ENCODE data around the gene CXCR6.
A peak's percentile ranks its signal among the peaks of the same experiment; 100 is the strongest.

The CXCR6 gene

GRCh38 chr3:45922950-45923590, 20.2 kb upstream of the CXCR6 start:
- no peak for DNase-seq

- DNase-seq = no peak
These were observed 19.5 kb upstream of the CXCR6 start for GRCh38 chr3:45923755-45924154.

DNA sequence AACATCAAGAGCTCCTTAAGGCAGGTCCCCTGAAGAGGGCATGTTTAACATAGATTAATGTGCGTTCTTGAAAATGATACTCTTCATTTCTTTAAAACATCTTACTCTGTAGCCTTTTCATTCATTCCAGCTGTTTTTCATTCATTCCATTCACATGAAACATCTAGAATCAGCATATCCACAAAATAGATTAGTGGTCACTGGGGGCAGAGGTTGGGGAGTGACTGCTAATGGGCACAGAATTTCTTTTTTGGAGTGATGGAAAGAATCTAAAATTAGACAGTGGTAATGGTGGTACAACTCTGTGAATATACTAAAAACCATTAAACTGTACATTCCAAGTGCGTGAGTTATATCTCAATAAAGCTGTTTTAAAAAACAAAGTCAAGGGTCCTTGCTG, 15.4 kb upstream of the CXCR6 start:
- no peak for DNase-seq

- DNase-seq = peak; percentile 61 to 77 (median 69)
These were observed 14.1 kb upstream of the CXCR6 start for GRCh38 chr3:45929042-45929679.

DNA sequence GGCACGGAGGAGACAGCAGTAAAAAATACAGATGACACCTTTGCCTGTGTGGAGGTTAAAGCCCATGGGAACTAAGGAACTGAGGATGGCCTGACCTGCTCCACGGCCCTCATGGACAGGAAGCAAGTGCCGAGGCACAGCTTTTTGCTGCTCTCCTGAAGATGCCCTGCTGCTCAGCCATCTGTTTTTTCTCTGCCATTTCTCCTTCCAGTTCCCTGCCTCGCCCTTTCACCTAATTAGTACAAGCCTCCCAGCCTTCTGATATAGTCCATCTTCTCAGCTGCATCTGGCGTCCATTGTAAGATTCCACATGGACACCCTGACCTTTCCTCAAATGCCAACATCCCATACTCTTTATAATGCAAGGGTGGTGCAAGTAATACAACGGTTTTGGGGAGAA, 11.8 kb upstream of the CXCR6 start:
- no peak for DNase-seq

- DNase-seq = peak; percentile 71 to 88 (median 86)
These were observed 11.2 kb upstream of the CXCR6 start for GRCh38 chr3:45932112-45932511.

DNA sequence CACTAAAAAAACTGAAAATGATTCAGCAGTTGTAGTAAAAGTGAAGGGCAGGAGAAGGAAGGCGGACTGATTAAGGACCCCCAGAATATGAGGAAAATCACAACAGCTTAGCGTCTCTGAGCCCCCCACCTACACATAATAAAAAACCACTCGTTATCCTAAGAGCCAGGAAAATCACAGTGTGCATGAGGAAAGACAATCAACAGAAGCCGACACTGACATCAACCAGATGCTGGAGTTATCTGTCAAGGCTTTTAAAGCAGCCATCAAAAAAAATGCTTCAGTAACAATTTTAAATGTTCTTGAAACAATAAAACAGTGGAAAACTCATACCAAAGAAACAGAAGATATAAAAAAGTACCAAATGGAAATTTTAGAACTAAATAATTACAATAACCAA, 9.7 kb upstream of the CXCR6 start:
- DNase-seq = no peak

GRCh38 chr3:45936261-45936660, 7.0 kb upstream of the CXCR6 start:
- no peak for DNase-seq

DNA sequence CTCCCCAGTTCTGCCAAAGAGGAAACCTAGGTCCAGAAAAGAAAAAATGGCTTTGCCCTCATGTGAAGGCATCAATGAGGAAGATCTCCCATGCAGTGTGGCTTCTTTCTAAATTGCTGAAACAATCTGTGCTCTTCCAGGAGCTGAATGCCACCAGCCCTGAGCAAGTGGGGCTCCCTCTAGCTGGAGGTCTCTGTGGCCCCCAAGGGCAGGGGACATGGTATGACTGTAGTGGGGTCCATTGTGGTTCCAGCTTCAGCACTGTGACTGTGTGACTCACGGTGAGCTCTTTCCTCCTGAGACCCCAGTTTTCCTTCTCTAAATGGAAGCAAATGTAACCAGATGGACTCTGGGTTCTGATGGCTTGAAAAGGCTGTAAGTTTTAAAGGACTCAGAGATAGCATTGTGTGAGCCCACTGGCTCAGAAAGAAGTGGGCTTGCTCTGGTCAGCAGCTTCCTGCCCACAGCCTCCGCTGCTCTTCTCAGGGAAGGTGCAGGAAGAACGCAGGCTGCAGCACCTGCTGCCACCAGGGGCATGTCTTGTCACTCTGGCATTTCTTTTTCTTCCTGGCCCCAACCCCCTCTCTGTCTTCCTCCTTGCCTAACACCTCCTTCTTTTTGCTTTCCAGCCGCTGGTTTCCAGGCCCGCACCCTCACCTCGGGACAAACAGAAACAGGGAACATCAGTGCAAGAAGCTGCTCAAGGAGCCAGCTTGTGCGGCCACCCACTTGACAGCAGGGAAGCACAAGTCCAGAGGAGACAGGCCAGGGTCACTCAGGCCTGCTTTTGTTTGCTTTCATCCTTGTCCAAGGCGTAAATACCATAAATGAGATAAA, 5.8 kb upstream of the CXCR6 start:
- no peak for DNase-seq

DNA sequence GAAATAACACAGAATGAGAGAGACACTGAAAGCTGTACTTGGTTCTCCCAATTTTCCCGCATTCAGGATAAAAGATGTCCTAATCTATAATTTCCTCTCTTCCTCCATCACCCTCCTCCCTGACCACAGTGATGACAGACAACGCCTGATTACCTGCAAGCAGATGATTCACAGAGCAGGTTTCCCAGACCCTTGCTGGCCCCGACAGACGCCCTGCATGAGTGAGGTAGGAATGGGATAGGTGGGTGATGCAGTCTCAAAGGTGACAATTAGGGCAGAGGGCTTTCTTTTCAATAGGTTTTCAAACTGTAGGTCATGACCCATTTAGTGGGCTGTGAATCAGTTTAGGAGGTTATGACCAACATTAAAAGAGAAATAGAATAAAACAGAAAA, 5.2 kb upstream of the CXCR6 start:
- no peak for DNase-seq

- peak; percentile 93 to 95 (median 94) for DNase-seq
These were observed 4.4 kb upstream of the CXCR6 start for GRCh38 chr3:45938864-45939263.

DNA sequence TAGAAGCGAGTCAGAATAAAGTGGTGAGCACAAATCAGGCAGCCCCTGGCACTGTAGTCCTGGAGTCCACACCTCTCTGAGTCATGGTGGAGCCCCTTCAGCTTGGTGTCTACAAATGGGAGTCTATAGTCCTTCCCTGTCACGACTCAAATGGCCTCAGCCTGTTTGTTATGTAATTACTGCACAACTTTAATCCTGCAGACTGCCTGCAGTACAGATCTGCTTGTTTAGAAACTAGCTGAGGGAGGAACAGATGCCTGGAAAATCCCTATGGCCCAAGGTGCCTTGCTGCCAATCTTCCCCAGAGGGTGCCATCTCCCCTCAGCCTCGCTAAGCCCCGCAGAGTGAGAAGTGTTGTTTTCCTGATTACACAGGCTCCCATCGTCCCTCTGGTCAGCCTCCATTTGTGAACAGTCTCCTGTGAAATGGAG, 3.9 kb upstream of the CXCR6 start:
- DNase-seq = peak in 2 of 4 experiments; percentile 2 to 7

GRCh38 chr3:45940004-45940780, 3.1 kb upstream of the CXCR6 start:
- no peak for DNase-seq

DNA sequence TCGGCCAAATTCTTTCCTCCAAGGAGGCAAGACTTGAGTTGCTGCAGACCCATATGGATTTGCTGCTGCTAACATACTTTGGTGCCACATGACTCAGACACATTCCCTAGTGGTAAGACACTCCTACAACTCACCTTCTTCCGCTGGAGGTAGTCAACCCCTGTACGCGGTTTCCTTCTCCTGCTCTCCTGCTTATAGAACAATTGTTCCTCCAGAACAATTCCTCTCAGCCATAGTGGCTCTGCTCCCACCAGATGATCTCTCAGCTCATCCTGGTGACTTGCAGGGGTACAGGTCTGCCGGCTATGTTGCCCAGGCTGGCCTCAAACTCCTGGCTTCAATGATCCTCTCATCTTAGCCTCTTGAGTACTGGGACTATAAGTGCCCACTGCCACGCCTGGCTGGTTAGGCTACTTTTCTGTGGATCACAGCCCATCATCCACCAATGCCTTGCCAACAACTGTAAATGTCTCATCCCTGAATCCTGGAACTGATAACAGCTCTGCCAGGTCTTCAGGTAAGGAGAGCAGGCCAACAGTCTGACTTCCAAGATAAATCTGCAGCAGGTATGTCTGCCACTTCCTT, 2.4 kb upstream of the CXCR6 start:
- DNase-seq = no peak

DNA sequence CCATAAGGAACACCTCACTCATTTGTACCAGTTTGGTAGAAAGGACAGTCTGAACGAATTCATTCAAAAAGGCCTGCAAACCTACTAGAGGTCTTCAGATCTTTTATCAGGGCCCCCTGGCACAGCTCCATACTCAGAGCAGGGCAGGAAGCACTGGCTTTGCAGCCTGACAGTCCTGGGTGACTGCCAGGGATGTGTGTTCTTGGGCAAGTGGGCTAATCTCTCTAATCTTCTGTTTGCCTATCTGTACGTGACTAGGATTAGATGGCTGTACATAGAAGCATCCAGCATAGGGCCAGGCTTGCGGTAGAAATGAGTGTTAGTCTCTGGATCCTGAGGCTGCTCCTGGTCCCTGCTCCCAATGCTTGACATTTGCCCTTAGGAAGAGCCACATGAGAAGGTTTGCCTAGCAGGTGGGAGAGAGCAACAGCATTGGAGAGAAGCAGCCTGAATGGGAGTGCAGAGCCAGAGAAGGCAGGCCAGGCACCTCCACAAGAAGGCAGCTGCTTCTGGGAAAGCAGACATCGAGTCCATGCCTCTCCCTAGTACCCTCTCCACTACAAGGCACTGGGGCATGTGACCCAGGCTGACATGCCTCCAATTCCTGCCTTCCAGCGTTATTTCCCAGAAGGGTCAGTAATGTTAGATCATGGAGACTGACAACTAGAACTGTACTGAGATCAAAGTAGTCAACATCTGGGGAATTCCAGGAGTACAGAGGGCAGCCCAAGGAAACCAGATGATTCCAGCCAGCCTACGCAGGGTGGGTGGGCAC, 1.0 kb upstream of the CXCR6 start:
- no peak for DNase-seq

DNA sequence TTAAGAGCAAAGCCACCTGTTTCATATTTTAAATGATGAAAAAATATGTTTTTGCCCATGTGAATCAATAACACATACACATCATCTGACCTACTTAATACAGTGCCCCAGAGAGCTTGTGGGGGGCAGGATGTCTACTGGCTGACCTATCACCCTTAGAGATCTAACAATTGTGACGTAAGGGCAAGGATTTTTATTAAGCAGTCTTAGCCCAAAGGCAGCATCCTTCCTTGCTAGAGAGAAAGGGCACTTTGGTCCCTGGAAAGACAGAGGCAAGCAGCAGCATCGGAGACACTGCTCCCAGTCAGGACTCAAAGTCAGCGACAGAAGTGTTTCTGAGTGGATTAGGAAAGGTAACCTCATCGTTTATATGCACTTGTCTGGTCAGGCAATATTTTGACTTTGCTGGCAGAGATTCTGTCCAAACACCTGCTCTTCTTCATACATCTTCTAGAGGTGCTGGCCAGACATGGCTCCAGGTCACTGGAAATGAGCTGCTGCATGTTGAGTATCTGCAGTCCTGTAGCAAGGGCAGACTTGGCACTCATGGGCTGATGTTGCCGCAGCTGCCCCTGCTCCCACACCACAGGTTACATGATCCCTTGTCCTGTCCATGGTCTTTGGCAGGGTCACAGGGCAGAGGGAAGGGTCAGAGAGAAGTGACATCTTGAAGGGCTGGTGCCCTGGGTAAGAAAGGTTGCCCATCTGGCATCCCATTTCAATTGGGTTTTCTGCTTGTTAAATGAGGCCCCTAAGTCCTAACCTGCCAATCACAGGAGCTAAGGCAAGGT, 1.8 kb downstream of the CXCR6 start:
- DNase-seq = no peak

- no peak for DNase-seq
These were observed 3.0 kb downstream of the CXCR6 start for GRCh38 chr3:45946307-45946706.

DNA sequence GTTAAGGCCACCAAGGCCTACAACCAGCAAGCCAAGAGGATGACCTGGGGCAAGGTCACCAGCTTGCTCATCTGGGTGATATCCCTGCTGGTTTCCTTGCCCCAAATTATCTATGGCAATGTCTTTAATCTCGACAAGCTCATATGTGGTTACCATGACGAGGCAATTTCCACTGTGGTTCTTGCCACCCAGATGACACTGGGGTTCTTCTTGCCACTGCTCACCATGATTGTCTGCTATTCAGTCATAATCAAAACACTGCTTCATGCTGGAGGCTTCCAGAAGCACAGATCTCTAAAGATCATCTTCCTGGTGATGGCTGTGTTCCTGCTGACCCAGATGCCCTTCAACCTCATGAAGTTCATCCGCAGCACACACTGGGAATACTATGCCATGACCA, 3.6 kb downstream of the CXCR6 start:
- DNase-seq = no peak

DNA sequence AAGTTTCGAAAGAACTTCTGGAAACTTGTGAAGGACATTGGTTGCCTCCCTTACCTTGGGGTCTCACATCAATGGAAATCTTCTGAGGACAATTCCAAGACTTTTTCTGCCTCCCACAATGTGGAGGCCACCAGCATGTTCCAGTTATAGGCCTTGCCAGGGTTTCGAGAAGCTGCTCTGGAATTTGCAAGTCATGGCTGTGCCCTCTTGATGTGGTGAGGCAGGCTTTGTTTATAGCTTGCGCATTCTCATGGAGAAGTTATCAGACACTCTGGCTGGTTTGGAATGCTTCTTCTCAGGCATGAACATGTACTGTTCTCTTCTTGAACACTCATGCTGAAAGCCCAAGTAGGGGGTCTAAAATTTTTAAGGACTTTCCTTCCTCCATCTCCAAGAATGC, 4.1 kb downstream of the CXCR6 start:
- no peak for DNase-seq

- no peak for DNase-seq
These were observed 5.1 kb downstream of the CXCR6 start for GRCh38 chr3:45948311-45948781.

DNA sequence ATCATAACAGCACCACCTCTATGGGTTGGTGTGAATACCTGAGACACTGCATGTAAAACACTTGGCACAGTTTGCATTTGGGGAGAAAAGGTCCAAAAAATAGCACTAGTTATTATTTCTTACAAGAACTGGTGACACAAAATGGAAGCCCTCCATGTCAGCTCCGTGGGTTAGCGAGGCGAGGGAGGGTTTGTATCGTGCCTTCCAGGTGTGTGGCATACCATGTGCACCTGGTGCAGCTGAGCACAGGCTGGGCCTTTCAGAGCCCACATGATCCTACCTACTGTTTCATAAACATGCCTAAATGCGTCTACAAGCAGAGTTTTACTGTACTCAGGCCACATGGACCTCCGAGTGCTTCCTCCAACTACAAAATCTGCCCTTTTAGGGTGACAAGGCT, 5.6 kb downstream of the CXCR6 start:
- DNase-seq = no peak

All from suppressor macrophage (primary cell).